GM06990 (cell line): ENCODE data around the gene SIM2.

ENCODE experiments used
- DNase-seq: peaks from one replicate; pipeline ENCODE4 v3.0.0-alpha.2; 2011; ENCODE audit not compliant: insufficient read length; ENCODE audit errors: extremely low read depth
- H3K27me3 ChIP-seq: replicated peaks from 2 replicates; pipeline ENCODE4 v1.6.0; 2011; ENCODE audit warnings: low read length; ENCODE audit not compliant: control insufficient read depth, insufficient read depth
- H3K36me3 ChIP-seq: 2 replicates; pipeline ENCODE4 v1.5.1; 2011; ENCODE audit warnings: low read length; ENCODE audit not compliant: control insufficient read depth, insufficient read depth
- H3K4me3 ChIP-seq: replicated peaks from 2 replicates; pipeline ENCODE4 v1.5.1; 2011; ENCODE audit warnings: low read depth, mild to moderate bottlenecking, control low read depth, low read length
- CTCF ChIP-seq: IDR thresholded peaks from 2 replicates; pipeline ENCODE4 v1.5.1; 2011; ENCODE audit warnings: low read length, control low read depth, mild to moderate bottlenecking, inconsistent platforms; ENCODE audit not compliant: insufficient read depth, poor library complexity, severe bottlenecking

The SIM2 gene

GRCh38 chr21:36725793-36726386 is 27.0 kb downstream of the SIM2 start:
- no peak for DNase-seq
- no peak for TF ChIP-seq CTCF
- no peaks in the 10 kb centered on the region for H3K36me3 ChIP-seq
- no peaks in the 10 kb centered on the region for H3K27me3 ChIP-seq
- no peak overlapping the region for H3K4me3 ChIP-seq

GRCh38 chr21:36727866-36728265 is 29.0 kb downstream of the SIM2 start:
- no peaks in the 10 kb centered on the region for H3K36me3 ChIP-seq
- H3K27me3 ChIP-seq, result no peaks in the 10 kb centered on the region; the same call in 1 of the 2 replicates

GRCh38 chr21:36728371-36729111 is 29.6 kb downstream of the SIM2 start:
- Histone ChIP-seq H3K36me3 (no peaks in the 10 kb centered on the region), H3K4me3 (no peak overlapping the region), H3K27me3 (no peaks in the 10 kb centered on the region; the same call in 1 of the 2 replicates)
- TF ChIP-seq CTCF, result no peak
- no peak for DNase-seq

More at GRCh38 chr21:36727866-36728265, 29.0 kb downstream of the SIM2 start:
- no peak for TF ChIP-seq CTCF
- no peak for DNase-seq
- no peak overlapping the region for H3K4me3 ChIP-seq

GRCh38 chr21:36729310-36729970 is 30.5 kb downstream of the SIM2 start:
- H3K36me3 ChIP-seq, result no peaks in the 10 kb centered on the region
- no peak for DNase-seq
- no peak overlapping the region for H3K4me3 ChIP-seq
- H3K27me3 ChIP-seq, result no peaks in the 10 kb centered on the region; the same call in 1 of the 2 replicates
- TF ChIP-seq CTCF, result no peak

- H3K4me3 ChIP-seq, result no peak overlapping the region
- no peaks in the 10 kb centered on the region for H3K36me3 ChIP-seq
- no peaks in the 10 kb centered on the region; the same call in 1 of the 2 replicates for H3K27me3 ChIP-seq
- no peak for DNase-seq
- no peak for TF ChIP-seq CTCF
These were observed 31.7 kb downstream of the SIM2 start for GRCh38 chr21:36730291-36731281.
